Umbilical cord (tissue), 2 donors: ENCODE results near the gene DNTT. TPM values are rescaled to one million over a fixed set of nuclear protein-coding genes. Genes with fewer than 3 reads are reported as not detected.
A peak's percentile ranks its signal among the peaks of the same experiment; 100 is the strongest.

Source experiments
- DNase-seq: peaks from one replicate; pipeline ENCODE4 v3.0.0-alpha.2; 2015; ENCODE audit warnings: low spot score
- total RNA-seq: library from RNA; depleted of rRNA; stranded (reverse); fragments of >200 nt; gene quantifications from one replicate; pipeline ENCODE4 v1.2.3, GENCODE V29; 2014; ENCODE audit warnings: low replicate concordance; ENCODE audit not compliant: insufficient read depth

Gene DNTT
- not detected for total RNA-seq

DNA sequence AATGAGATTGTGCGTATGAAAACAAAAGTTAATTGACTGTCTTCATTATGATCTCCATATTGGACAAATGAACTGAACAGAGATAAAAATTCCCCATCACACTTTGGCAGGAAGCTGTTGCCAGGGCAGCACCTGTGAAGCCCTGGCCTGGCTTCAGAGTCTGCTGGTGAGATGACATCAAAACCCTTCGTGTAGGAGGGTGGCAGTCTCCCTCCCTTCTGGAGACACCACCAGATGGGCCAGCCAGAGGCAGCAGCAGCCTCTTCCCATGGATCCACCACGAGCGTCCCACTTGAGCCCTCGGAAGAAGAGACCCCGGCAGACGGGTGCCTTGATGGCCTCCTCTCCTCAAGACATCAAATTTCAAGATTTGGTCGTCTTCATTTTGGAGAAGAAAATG lies at the start of gene DNTT:
TSS of gene DNTT (plus strand) at position 205 of the 400 bp plus-strand sequence. CDS start at position 269, 64 bp downstream.
- DNase-seq: no peak

DNA sequence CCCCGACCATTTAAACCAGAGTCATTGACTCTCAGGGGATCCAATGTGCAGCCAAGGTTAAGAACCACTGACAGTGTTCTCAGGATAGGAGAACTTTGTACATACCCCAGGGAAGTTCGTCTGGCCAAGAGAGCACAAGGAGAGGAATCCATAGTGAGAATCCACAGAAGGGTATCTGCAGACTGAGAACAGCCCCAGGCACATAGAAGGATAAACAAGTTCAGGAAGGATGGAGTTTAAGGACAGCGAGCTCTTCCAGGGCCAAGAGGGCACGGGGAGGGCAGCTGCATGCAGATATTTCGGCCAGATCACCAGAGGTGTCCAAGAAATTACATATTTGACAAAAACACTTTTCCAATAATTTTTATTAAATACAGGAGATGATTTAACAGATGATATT lies 49.3 kb upstream of the DNTT start:
- no peak for DNase-seq

DNA sequence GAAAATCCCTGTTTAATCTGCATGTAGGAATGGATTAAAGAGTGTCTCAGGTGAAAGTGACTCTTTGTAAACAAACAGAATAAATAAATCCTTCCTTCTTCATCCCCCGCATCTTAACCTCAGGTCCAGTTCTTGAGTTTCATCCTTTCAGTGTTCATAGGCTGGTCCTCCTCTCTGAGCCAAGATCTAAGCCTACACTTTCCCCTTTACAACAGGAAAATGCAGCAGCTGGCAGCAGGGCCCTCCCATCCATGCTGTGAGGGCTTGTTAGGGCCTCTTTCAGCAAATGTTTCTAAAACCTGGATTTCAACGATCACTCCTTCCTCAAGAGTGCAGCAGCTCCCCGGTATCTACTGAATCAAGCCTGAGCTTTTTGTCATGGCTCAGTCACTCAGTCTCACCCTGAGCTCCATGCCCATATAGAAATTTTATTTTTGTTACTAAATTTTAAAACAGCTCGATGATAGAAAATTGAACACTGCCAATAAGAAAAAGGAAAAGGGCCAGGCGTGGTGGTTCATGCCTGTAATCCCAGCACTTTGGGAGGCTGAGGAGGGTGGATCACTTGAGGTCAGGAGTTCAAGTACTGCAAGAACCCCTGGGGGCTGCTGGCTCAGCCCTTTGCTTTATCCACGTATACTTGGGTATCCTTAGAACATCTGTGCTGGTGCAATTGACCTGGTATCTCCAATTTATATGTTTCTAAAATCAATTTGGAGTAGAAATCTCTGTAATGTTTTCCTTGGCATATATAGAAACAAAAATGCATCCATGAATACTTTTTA lies 48.5 kb upstream of the DNTT start:
- peak; percentile 47 for DNase-seq

DNA sequence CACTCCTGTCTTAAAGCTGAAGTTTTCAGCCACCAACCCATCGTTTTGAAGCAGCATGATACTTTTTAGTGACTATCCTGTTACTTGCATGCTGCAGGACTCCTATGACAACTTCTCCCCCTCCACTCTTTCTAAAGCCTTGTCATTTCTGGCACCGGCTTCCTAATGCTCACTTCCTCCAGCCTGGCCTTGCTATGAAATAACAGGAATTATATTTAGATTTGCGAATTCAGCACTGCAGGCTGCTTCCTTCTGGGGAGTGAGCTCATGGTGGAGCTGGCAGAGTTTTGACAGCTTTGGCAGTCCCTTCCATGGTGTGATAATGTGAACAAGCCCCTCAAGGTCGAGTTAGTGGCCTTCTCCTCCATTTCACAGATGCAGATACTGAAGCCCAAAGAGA lies 46.3 kb upstream of the DNTT start:
- peak; percentile 68 for DNase-seq

DNA sequence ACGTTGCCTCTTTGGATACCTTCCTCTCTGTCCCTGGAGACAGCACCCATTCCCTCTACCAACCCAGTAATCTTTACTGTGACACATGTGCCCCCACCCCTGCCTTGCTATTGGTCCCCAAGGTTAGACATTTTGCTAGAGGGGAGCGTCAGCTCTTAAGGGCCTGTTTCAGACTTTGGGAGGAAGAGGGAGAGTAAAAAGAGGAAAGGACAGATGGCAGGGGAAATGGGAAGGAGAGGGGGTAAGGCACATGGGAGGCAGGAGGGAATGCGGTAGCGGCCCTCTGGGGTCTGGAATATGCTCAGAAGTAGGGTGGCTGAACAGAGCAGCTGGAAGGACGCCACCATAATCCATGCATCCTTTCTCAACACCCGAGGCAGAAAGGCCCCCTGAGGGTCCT lies 45.1 kb upstream of the DNTT start:
- DNase-seq: no peak

DNA sequence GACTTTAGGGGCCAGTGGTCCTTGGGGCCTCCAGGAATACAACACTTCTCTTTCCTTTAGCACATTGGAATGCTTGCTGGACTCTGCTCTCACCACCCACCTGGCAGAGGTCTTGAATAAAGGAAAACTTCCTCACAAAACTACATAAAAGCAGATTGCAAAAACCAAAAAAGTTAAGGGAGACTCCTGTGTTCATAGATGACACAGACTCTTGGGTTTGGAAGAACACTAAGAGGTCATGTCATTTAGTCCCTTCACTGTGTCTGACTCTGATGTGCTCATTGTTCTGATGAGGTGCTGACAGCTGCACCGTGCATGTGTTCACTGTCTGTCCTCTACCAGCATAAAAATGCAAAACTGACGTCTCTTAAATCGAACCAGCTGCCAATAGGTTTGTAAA lies 44.2 kb upstream of the DNTT start:
- DNase-seq: no peak

DNA sequence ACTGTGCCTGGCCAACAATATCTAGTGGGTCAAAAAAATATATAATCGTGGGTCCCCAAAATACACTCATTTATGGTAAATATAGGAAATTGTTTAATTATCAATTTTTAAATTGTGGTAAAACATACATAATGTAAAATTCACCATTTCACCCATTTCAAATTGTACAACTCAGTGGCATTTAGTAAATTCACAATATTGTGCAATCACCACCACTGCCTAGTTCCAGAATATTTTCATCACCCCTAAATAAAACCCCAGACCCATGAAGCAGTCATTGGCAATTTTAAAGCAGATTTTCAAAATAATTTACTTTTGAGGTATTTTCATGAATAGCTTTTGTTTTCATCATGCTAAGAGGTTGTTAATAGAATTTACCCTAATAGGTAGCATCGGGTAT lies 43.1 kb upstream of the DNTT start:
- DNase-seq: no peak

DNA sequence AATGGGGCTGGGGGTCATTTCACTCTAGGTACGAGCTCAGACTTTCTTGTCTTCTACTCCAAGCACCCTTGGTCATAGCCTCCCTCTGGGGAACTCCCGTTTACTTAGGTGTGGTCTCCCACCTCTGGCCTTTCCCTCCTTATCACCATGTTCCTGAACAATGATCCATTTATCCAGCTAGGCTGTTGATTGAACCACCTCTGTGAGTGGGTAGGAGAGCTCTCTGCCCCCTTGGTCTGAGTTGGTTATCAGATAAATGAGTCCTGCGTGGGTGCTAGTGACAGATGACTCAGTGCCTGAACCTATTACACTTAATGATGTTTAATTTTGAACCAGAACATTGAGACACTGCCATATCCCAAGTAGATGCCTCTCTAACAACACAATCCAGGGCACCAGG lies 42.3 kb upstream of the DNTT start:
- no peak for DNase-seq

DNA sequence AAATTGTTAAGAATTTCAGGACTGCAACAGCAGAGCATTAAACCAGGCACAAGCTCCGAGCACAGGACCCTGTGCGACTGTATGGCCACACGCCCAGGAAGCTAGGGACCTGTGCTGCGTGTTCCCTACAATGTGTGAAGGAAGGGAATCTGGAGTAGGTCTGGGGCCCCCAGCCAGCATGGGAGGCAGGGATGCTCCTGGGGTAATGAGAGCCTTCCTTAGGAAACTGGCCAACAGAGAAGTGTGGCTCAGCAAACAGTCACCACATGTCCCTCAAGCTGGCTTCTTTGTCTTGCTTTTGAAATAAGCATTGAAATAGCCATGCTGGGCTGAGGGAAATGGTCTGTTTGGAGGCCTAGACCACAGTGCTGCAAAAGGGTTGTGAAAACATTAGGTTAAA lies 41.1 kb upstream of the DNTT start:
- DNase-seq: no peak

DNA sequence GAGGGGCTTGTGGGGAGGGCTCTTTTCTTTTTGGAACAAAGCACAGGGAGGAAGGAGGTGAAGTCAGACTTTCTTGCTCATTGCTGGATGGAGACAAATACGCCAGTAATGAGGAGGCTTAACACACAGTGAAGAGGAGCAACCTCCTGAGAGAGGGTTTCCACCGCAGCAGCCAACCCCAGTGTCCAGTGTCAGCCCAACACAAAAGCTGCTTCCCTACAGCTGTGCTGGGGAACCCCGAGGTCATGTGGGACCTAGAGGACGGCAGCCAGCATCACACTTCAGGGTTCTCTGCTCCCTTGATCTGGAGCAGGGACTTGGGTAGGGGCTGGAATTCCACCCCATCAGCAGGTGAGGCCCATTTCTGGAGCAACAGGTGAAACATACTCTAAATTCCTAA lies 40.6 kb upstream of the DNTT start:
- DNase-seq: no peak

DNA sequence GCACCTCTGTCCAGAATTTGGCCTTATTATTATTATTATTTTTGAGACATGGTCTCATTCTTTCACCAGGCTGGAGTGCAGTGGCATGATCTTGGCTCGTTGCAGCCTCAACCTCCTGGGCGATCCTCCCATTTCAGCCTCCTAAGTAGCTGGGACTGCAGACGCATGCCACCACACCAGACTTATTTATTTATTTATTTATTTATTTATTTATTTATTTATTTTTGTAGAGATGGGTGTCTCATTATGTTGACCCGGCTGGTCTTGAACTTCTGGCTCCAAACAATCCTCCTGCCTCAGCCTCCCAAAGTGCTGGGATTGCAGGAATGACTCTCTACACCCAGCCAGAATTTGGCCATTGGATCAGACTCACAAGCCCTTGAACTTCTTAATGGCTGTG lies 39.3 kb upstream of the DNTT start:
- no peak for DNase-seq

DNA sequence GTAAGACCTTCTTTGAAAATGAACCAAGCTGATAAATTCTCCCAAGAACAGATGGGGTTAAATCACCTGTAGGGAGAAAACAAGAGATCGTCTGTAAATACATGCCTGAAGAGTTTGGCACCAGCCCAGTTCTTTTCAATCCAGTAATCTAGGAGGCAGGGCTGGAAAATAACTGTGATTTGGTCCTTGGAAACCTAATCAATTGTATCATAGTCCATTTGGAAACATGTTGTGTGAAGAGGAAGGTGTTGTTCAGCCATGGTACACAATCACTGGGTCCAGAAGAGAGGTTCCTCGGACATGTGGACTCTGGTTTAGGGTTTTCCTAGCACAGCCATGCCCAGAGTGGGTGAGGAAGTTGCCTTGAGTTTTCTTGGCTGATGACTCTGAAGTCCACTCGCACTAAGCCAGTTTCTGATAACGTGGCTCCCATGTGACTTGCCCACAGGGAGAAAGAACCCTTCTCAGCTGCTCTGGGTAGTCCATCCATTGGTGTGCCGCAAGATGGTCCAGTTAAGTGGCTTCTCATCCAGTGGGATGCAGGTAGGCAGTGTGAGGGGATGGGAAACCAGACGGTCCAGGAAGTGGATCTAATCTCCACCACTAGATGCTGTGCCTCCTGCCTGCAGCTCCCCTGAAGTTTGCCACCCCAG lies 38.0 kb upstream of the DNTT start:
- no peak for DNase-seq

DNA sequence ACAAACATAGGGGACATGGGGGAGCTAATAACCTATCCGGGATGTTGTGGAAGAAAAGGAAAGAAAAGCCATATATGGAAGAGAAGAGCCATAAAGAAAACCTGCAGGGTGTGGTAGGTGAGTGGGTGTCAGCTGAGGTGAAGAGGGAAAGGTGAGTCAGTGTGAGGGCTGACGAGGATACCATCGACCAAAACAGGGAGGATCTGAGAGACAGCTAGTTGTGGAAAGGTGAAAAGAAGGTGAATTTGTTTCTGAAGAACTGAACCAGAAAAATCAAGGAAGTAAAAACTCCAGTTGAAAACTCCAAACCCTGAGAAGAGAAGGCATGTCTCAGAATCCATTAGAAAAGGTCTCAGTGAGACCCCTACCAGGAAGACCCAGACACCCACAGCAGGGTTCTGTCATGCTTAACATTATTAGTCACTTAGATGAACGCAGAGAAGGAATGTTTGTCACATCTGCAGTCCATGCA lies 37.0 kb upstream of the DNTT start:
- no peak for DNase-seq

DNA sequence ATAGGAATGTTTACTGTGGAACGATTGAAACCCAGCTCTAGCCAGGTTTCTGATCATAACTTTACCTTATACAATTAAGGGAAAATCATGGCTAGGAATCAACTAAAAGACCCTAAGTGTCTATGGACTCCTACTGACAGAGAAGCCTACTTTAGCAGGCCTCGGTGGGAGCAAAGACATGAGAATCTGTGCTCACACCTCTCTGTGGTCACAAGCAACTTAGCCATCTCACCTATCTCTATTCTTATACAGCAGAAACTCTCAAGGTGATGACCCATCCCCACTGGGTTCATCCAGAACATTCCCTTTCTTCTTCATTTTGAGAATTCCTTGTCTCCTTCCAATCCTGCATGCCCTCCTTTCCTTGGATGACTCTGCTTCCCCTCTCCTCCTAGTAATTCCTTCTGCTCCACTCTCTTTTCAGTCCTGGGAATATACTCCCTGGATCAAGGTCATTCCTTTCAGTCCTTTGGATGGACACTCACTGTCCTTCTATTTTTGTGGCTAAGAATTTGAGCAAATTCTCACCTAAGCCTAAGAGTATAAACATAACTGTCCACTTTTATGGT lies 35.8 kb upstream of the DNTT start:
- no peak for DNase-seq

DNA sequence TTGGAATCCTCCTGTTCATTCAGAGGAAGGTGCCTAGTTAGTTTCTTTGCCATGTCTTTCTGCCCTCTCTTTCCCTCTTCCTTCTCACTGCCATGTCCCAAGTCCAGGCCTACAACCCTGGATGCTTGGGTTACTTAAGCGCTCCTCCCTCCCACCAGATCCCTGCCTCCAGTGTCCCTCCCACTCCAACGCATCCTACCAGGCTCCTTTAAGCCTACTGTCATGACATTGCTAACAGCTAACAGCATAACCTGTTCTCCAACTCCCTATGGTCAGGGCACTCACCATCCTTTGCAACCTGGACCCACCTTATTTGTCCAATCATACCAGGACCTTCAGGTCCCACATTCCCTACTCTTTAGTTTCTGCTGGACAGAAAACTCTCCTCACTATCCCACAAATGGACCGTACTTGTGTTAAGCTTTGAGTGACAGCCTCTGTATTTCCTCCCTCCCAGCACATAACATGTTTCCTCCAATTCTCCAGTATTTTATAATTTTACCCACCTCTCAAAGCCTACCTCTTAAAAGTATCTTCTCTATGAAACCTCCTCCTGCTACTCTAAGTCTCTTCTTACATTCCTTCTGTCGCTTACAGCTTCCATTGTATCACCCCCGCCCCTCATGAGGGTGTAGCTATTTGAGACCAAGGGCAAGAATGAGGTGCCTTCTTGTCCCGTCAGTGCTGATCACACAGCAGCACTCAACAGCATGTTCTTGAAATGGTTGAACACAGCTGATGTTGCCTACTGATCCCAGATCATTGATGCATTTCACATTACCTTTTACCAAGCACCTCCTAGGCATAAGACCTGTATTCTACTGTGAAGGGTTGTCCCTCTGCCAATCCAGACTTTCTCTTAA lies 34.6 kb upstream of the DNTT start:
- no peak for DNase-seq

DNA sequence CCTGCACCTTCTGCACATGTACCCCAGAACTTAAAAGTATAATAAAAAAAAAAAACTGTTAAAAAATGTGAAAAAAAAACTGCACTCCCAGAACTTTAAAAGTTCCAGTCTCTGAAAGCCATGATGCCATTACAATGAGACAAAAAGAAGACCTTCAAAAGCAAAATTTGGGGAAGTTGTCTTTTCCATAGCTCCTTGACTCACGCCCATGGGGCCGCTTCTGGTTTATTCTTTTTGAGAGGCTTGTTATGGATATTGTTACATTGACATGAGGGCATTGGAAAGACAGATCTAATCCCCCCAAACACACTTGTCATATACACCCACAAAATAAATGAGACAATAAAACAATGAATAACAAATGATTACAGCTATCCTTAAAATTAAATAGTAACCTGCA lies 33.7 kb upstream of the DNTT start:
- DNase-seq: no peak

DNA sequence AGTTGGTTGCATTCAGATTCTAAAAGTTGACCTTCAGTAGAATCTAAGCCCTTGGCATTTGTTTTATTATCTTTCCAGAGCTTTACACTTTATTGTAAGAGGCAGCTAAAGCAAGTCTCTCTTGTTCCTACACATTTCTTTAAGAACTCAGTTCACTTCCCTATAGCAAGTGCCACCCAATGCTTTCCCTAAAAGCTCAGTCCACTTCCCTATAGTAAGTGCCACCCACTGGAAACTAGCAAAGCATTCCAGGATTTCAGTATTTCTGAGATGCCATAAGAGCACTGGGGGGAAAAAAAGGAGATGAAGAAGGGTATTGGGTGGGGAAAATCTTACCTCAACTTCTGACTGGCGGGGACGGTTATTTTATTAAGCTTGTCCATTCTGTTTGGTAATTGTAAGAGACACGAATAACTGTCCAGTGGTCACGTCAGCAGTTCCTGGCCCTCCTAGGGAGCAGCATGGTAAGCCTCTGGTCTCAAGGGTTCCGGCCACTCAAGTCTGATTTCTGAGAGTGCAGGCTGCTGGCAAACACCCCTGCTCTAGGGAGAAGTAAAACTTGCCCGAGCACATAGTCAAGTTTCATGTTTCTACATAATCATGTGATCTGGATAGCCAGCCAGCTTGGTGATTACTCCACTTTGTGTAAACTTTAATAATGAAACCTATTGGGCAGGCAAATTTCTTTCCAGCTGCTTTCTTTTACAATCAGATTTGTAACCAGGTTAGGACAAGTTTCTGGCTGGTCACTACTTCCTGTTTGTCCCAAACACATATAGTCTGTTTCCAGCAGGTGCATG lies 33.0 kb upstream of the DNTT start, which contains the start of gene BLNK:
TSS of gene BLNK (minus strand) at position 554 of the 800 bp plus-strand sequence. CDS start at position 383, 171 bp downstream.
- DNase-seq: peak; percentile 56

DNA sequence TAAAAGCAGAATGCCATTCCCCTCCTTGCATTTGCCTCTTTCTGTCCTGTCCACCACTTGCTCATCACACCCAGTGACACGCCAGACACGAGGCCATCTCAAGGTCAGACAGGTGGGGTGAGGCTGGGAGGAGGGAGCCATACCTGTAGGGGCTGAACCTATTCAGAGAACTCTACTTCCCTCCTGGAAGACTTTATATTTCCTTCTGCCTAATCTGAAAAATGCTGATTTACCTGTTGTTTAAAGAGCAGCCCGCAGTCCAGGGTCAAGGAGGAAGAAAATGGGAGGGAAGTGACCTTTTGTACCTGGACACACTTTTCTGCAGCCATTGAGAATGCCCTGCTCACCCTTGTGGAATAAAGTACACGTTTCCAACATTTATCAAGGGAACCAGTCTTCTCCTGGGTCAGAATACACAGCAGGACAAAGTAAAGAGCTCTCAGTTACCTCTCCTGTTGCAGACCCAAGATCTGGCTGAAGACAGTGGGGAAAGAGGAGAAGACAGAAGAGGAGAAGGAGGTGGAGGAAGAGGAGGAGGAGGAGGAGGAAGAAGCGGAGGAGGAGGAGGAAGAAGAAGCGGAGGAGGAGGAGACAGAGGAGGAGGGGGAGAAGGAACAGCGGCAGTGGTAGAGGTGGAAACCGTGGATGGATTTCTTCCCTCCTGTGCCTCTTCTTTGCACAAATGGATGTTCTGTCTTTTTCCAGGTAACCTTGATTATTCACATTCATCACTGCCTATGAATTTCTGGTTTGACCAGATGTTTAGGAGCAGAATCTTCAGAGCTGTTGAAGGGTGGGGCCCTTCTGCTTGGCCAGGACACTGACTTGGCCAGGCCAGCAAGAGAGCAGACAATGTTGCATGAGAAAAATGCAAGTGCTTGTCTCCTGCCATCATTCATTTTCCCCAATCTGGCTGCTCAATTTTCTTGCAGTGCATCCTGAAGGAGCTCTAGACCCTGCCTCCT lies 31.6 kb upstream of the DNTT start:
- DNase-seq: no peak

DNA sequence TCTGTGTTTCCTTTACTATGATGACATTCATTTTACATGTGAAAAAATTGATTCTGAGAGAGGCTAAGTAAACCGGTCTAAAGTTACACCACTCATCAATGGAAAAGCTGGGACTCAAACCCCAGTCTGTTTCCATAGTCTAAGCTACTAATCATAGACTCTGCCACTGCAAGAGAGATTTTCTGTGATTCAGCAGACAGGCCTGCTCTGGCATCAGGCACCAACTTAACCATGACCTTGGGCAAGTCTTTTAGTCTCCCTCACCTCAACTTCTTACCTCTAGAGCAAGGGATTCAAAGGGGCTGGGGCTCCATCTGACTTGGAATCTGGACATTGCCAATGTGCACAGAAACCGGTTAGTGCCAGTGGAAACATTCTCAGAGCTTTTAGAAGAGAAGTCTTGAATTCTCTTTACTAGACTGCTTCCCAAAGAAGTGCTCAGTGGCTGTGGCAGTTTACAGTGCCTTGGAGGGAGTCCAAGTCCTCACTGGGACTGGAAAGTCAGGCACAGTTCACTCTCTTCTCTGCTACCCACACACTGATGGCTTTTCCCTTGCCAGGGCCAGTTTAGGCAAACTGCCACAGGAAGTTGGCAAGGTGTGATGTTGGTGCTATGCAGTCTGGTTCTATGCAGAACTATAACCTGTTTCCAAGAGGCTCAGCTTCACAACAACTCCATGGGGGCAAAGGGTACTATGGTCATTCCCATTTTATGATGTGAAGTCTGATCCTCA lies 28.4 kb upstream of the DNTT start:
- DNase-seq: no peak
